ENCODE measurements around the gene ERN1. TPM values are rescaled to one million over a fixed set of nuclear protein-coding genes. Genes with fewer than 3 reads are reported as not detected.

ERN1 gene
- total RNA-seq, 1 experiment from 2014 or later, result 6.5 TPM

DNA sequence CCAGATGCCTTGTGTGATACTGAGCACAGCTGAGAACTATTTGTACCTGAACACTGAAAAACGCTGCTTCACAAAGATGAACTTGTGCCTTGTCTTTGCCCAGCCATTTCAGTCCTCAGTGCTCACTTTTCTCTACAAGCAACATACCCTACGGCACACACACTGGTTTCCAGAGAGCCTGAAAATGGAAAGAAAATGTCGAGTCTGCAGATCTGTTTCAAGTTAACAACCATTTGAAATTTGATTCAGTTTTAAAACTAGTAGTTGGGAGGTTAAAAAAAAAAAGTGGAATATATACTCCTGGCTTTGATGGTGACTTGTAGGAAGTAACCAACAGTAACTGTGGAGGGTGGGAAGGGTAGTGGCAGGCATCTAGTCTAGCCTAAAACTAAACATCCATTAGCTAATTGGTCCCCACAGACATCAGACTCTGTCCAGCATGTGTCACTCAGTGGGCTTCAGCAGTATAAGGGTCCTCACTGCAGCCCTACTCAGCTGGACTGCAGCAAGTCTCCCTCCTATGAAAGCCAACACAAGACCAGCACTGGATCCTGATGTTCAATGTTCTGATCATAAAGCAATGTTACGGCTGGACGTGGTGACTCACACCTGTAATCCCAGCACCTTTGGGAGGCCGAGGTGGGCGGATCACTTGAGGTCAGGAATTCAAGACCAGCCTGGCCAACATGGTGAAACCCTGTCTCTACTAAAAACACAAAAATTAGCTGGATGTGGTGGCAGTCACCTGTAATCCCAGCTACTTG lies 27.1 kb downstream of the ERN1 start (continued):
- TF ChIP-seq PREB (CRISPR knock-in tag; IDR thresholded peaks at IDR 0.05; ENCODE audit: borderline replicate concordance), result no peak
- TF ChIP-seq MAX (CRISPR knock-in tag; IDR thresholded peaks at IDR 0.05), result no peak
- TF ChIP-seq NR1H2 (CRISPR knock-in tag; IDR thresholded peaks at IDR 0.05), result no peak
- TF ChIP-seq, protein P1, sequence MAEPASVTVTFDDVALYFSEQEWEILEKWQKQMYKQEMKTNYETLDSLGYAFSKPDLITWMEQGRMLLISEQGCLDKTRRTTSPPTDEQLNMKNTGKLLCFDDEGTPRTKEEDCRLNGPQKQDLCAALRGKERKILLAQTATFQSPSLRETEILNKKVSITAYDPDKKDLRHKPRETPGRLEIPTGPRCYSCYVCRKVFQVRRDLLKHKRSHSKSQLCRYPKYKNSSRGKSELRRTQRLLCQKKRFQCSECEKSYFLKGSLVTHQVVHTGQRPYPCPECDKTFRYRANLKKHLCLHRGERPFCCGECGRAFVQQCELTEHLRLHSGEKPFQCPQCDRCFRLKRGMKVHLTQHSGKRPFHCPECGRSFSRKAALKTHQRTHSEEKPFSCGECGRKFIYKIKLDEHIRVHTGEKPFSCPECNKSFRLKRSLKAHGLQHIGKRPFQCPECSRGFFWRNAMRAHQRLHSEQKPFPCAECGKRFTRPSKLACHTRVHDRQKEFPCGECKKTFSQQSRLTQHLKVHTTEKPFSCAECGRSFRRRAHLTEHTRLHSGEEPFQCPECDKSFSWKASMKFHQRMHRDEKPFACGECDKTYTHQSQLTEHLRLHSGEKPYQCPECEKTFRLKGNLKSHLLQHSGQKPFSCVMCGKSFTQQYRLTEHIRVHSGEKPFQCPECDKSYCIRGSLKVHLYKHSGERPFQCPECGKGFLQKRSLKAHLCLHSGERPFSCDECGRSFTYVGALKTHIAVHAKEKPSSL (CRISPR knock-in tag; conservative IDR thresholded peaks at IDR 0.05), result no peak

- H3K27me3 Mint-ChIP-seq (ENCODE audit: low read depth), result no peaks in the 10 kb centered on the region
- no peak for ATAC-seq
- peaks cover 15% of the 10 kb centered on the region for H3K9me3 Mint-ChIP-seq
- peaks cover 15% of the 10 kb centered on the region for H3K4me1 Mint-ChIP-seq
- H3K4me3 Mint-ChIP-seq, result no peak overlapping the region
- no peak for DNase-seq (ENCODE audit: low spot score)
- H3K27ac Mint-ChIP-seq, result no peak overlapping the region
- ChIA-PET CTCF (interaction anchor here (0.6 to 1.6 kb wide), 4 partner anchors 34 to 229 kb away, joined by 3 to 6 read pairs (median 4); no protein-coding TSS in a partner anchor), POLR2A (no interaction called here)
- H3K36me3 Mint-ChIP-seq, result peaks cover 16% of the 10 kb centered on the region
- TF ChIP-seq, protein P2, sequence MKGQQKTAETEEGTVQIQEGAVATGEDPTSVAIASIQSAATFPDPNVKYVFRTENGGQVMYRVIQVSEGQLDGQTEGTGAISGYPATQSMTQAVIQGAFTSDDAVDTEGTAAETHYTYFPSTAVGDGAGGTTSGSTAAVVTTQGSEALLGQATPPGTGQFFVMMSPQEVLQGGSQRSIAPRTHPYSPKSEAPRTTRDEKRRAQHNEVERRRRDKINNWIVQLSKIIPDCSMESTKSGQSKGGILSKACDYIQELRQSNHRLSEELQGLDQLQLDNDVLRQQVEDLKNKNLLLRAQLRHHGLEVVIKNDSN (CRISPR knock-in tag; IDR thresholded peaks at IDR 0.05), result no peak
- TF ChIP-seq EMX1 (CRISPR knock-in tag; IDR thresholded peaks at IDR 0.05) (no peak), ARID4B (CRISPR knock-in tag; IDR thresholded peaks at IDR 0.05; ENCODE audit: borderline replicate concordance) (no peak), SOX15 (CRISPR knock-in tag; IDR thresholded peaks at IDR 0.05) (no peak), ZNF232 (CRISPR knock-in tag; IDR thresholded peaks at IDR 0.05) (no peak), ZNF121 (CRISPR knock-in tag; IDR thresholded peaks at IDR 0.05) (no peak), ZNF317 (CRISPR knock-in tag; IDR thresholded peaks at IDR 0.05; ENCODE audit: borderline replicate concordance, low read depth) (no peak), HMGA2 (CRISPR knock-in tag; IDR thresholded peaks at IDR 0.05) (no peak), SP1 (CRISPR knock-in tag; conservative IDR thresholded peaks at IDR 0.05) (no peak)
- TF ChIP-seq, protein P3, sequence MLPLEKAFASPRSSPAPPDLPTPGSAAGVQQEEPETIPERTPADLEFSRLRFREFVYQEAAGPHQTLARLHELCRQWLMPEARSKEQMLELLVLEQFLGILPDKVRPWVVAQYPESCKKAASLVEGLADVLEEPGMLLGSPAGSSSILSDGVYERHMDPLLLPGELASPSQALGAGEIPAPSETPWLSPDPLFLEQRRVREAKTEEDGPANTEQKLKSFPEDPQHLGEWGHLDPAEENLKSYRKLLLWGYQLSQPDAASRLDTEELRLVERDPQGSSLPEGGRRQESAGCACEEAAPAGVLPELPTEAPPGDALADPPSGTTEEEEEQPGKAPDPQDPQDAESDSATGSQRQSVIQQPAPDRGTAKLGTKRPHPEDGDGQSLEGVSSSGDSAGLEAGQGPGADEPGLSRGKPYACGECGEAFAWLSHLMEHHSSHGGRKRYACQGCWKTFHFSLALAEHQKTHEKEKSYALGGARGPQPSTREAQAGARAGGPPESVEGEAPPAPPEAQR (CRISPR knock-in tag; IDR thresholded peaks at IDR 0.05), result no peak
- TF ChIP-seq, protein P4, sequence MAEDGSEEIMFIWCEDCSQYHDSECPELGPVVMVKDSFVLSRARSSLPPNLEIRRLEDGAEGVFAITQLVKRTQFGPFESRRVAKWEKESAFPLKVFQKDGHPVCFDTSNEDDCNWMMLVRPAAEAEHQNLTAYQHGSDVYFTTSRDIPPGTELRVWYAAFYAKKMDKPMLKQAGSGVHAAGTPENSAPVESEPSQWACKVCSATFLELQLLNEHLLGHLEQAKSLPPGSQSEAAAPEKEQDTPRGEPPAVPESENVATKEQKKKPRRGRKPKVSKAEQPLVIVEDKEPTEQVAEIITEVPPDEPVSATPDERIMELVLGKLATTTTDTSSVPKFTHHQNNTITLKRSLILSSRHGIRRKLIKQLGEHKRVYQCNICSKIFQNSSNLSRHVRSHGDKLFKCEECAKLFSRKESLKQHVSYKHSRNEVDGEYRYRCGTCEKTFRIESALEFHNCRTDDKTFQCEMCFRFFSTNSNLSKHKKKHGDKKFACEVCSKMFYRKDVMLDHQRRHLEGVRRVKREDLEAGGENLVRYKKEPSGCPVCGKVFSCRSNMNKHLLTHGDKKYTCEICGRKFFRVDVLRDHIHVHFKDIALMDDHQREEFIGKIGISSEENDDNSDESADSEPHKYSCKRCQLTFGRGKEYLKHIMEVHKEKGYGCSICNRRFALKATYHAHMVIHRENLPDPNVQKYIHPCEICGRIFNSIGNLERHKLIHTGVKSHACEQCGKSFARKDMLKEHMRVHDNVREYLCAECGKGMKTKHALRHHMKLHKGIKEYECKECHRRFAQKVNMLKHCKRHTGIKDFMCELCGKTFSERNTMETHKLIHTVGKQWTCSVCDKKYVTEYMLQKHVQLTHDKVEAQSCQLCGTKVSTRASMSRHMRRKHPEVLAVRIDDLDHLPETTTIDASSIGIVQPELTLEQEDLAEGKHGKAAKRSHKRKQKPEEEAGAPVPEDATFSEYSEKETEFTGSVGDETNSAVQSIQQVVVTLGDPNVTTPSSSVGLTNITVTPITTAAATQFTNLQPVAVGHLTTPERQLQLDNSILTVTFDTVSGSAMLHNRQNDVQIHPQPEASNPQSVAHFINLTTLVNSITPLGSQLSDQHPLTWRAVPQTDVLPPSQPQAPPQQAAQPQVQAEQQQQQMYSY (CRISPR knock-in tag; IDR thresholded peaks at IDR 0.05), result no peak
- TF ChIP-seq, protein P5, sequence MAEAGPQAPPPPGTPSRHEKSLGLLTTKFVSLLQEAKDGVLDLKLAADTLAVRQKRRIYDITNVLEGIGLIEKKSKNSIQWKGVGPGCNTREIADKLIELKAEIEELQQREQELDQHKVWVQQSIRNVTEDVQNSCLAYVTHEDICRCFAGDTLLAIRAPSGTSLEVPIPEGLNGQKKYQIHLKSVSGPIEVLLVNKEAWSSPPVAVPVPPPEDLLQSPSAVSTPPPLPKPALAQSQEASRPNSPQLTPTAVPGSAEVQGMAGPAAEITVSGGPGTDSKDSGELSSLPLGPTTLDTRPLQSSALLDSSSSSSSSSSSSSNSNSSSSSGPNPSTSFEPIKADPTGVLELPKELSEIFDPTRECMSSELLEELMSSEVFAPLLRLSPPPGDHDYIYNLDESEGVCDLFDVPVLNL (CRISPR knock-in tag; IDR thresholded peaks at IDR 0.05; ENCODE audit: borderline replicate concordance, low read depth), result no peak
- TF ChIP-seq, protein P6, sequence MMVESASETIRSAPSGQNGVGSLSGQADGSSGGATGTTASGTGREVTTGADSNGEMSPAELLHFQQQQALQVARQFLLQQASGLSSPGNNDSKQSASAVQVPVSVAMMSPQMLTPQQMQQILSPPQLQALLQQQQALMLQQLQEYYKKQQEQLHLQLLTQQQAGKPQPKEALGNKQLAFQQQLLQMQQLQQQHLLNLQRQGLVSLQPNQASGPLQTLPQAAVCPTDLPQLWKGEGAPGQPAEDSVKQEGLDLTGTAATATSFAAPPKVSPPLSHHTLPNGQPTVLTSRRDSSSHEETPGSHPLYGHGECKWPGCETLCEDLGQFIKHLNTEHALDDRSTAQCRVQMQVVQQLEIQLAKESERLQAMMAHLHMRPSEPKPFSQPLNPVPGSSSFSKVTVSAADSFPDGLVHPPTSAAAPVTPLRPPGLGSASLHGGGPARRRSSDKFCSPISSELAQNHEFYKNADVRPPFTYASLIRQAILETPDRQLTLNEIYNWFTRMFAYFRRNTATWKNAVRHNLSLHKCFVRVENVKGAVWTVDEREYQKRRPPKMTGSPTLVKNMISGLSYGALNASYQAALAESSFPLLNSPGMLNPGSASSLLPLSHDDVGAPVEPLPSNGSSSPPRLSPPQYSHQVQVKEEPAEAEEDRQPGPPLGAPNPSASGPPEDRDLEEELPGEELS (CRISPR knock-in tag; IDR thresholded peaks at IDR 0.05), result no peak
Measured at GRCh38 chr17:64099543-64099942, 30.4 kb downstream of the ERN1 start.

All from WTC11 (cell line).